ENCODE measurements around the gene TRIM71.
"Not testable (repeated sequence)": the region's sequence is repeated elsewhere in the genome, so short reads cannot be mapped to it uniquely, and the experiment has no call there.

Gene TRIM71

GRCh38 chr3:32931273-32931672, 113.5 kb downstream of the TRIM71 start:
- not testable (repeated sequence) for H3K4me1 ChIP-seq (ENCODE audit: insufficient read depth, low read length); H3K4me3 ChIP-seq (ENCODE audit: low read length); H3K27me3 ChIP-seq (ENCODE audit: insufficient read depth, low read length); H2AFZ ChIP-seq (ENCODE audit: low read depth, low read length); H3K36me3 ChIP-seq (ENCODE audit: insufficient read depth, low read length); H3K9me3 ChIP-seq (ENCODE audit: low read length)

- Histone ChIP-seq H3K4me1 (ENCODE audit: insufficient read depth, low read length) (no peaks in the 10 kb centered on the region), H3K27me3 (ENCODE audit: insufficient read depth, low read length) (no peaks in the 10 kb centered on the region), H3K36me3 (ENCODE audit: insufficient read depth, low read length) (no peaks in the 10 kb centered on the region), H3K4me3 (ENCODE audit: low read length) (no peak overlapping the region), H3K9me3 (ENCODE audit: low read length) (peaks cover 2% of the 10 kb centered on the region), H2AFZ (ENCODE audit: low read depth, low read length) (no peak overlapping the region)
These were observed 116.4 kb downstream of the TRIM71 start for GRCh38 chr3:32934150-32934742.

GRCh38 chr3:32937331-32937730, 119.5 kb downstream of the TRIM71 start:
- Histone ChIP-seq H3K4me1 (ENCODE audit: insufficient read depth, low read length) (no peaks in the 10 kb centered on the region), H3K27me3 (ENCODE audit: insufficient read depth, low read length) (no peaks in the 10 kb centered on the region), H2AFZ (ENCODE audit: low read depth, low read length) (no peak overlapping the region), H3K36me3 (ENCODE audit: insufficient read depth, low read length) (no peaks in the 10 kb centered on the region), H3K4me3 (ENCODE audit: low read length) (no peak overlapping the region), H3K9me3 (ENCODE audit: low read length) (peaks cover 2% of the 10 kb centered on the region)

- H3K27me3 ChIP-seq (ENCODE audit: insufficient read depth, low read length); H3K4me3 ChIP-seq (ENCODE audit: low read length); H3K4me1 ChIP-seq (ENCODE audit: insufficient read depth, low read length); H3K9me3 ChIP-seq (ENCODE audit: low read length); H3K36me3 ChIP-seq (ENCODE audit: insufficient read depth, low read length); H2AFZ ChIP-seq (ENCODE audit: low read depth, low read length): not testable (repeated sequence)
These were observed 121.9 kb downstream of the TRIM71 start for GRCh38 chr3:32939531-32940284.

- no peak overlapping the region for H3K4me3 ChIP-seq (ENCODE audit: low read length)
- no peak overlapping the region for H2AFZ ChIP-seq (ENCODE audit: low read depth, low read length)
- H3K36me3 ChIP-seq (ENCODE audit: insufficient read depth, low read length): no peaks in the 10 kb centered on the region
- no peaks in the 10 kb centered on the region for H3K4me1 ChIP-seq (ENCODE audit: insufficient read depth, low read length)
- peaks cover 2% of the 10 kb centered on the region for H3K9me3 ChIP-seq (ENCODE audit: low read length)
- H3K27me3 ChIP-seq (ENCODE audit: insufficient read depth, low read length): no peaks in the 10 kb centered on the region
These were observed 122.9 kb downstream of the TRIM71 start for GRCh38 chr3:32940726-32941125.

GRCh38 chr3:32945136-32945535, 127.3 kb downstream of the TRIM71 start:
- Histone ChIP-seq H3K4me1 (ENCODE audit: insufficient read depth, low read length) (no peaks in the 10 kb centered on the region), H2AFZ (ENCODE audit: low read depth, low read length) (no peak overlapping the region), H3K36me3 (ENCODE audit: insufficient read depth, low read length) (no peaks in the 10 kb centered on the region), H3K4me3 (ENCODE audit: low read length) (no peak overlapping the region), H3K27me3 (ENCODE audit: insufficient read depth, low read length) (no peaks in the 10 kb centered on the region), H3K9me3 (ENCODE audit: low read length) (no peaks in the 10 kb centered on the region)

GRCh38 chr3:32945598-32945997, 127.8 kb downstream of the TRIM71 start:
- H3K4me1 ChIP-seq (ENCODE audit: insufficient read depth, low read length); H2AFZ ChIP-seq (ENCODE audit: low read depth, low read length); H3K4me3 ChIP-seq (ENCODE audit: low read length); H3K27me3 ChIP-seq (ENCODE audit: insufficient read depth, low read length); H3K9me3 ChIP-seq (ENCODE audit: low read length); H3K36me3 ChIP-seq (ENCODE audit: insufficient read depth, low read length): not testable (repeated sequence)

- H3K4me1 ChIP-seq (ENCODE audit: insufficient read depth, low read length): no peaks in the 10 kb centered on the region
- H3K9me3 ChIP-seq (ENCODE audit: low read length): no peaks in the 10 kb centered on the region
- no peak overlapping the region for H3K4me3 ChIP-seq (ENCODE audit: low read length)
- H2AFZ ChIP-seq (ENCODE audit: low read depth, low read length): no peak overlapping the region
- no peaks in the 10 kb centered on the region for H3K36me3 ChIP-seq (ENCODE audit: insufficient read depth, low read length)
- no peaks in the 10 kb centered on the region for H3K27me3 ChIP-seq (ENCODE audit: insufficient read depth, low read length)
These were observed 129.4 kb downstream of the TRIM71 start for GRCh38 chr3:32946973-32947788.

Data from neuron (in vitro differentiated cells).